H1 (cell line): ENCODE measurements around the gene HTN3. TPM values are rescaled to one million over a fixed set of nuclear protein-coding genes. Genes with fewer than 3 reads are reported as not detected.

ENCODE experiments used
- CTCF ChIA-PET: fragments of 300-600 bp; sonication (Branson Sonifier 250); formaldehyde crosslinking; loops from one replicate; lab custom pipeline; 2021; ENCODE audit not compliant: partially characterized antibody; lab: Charles Lee
- POLR2A ChIA-PET: fragments of 300-600 bp; sonication (Branson Sonifier 250); formaldehyde crosslinking; loops from one replicate; lab custom pipeline; 2021; ENCODE audit warnings: inconsistent platforms; ENCODE audit not compliant: partially characterized antibody; lab: Charles Lee
- DNase-seq, 2 experiments: peaks; one replicate each; pipeline versions ENCODE4 v3.0.0 to v3.0.0-alpha.2; 2010 to 2022; ENCODE audit warnings: low spot score in 2 of 2, low read depth in 1 of 2, mixed read lengths in 1 of 2
- FAIRE-seq: peaks from 2 replicates; lab custom pipeline; 2011; peaks lifted over from hg19 to GRCh38; lab: Jason Lieb, UNC
- H2AFZ ChIP-seq: 2 replicates; pipeline ENCODE4 v1.8.1; 2012; ENCODE audit warnings: low read length, inconsistent platforms
- H2AK5ac ChIP-seq: 2 replicates; pipeline ENCODE4 v1.6.1; 2013; ENCODE audit warnings: low read depth, low read length
- H2BK120ac ChIP-seq: replicated peaks from 2 replicates; pipeline ENCODE3; 2013; ENCODE audit warnings: low read depth, low read length, inconsistent platforms
- H2BK12ac ChIP-seq: 2 replicates; pipeline ENCODE4 v1.6.1; 2013; ENCODE audit warnings: low read depth, low read length
- H2BK15ac ChIP-seq: 2 replicates; pipeline ENCODE4 v1.6.1; 2013; ENCODE audit warnings: low read length
- H2BK20ac ChIP-seq: 2 replicates; pipeline ENCODE4 v1.6.1; 2013; ENCODE audit warnings: low read length
- H2BK5ac ChIP-seq: 2 replicates; pipeline ENCODE4 v1.6.1; 2013; ENCODE audit warnings: low read depth, low read length
- H3K14ac ChIP-seq: 2 replicates; pipeline ENCODE4 v1.6.1; 2013; ENCODE audit warnings: inconsistent platforms; ENCODE audit not compliant: insufficient read length
- H3K18ac ChIP-seq: 2 replicates; pipeline ENCODE4 v1.6.1; 2013; ENCODE audit warnings: low read length; ENCODE audit errors: extremely low read depth
- H3K23ac ChIP-seq: 2 replicates; pipeline ENCODE4 v1.6.1; 2013; ENCODE audit warnings: inconsistent platforms; ENCODE audit not compliant: insufficient read length
- H3K23me2 ChIP-seq: 2 replicates; pipeline ENCODE4 v1.6.1; 2013; ENCODE audit warnings: low read depth, low read length
- H3K27ac ChIP-seq: 2 replicates; pipeline ENCODE4 v1.6.1; 2011; ENCODE audit warnings: low read depth, low read length, inconsistent platforms
- H3K27me3 ChIP-seq, 4 experiments: replicated peaks in 1 of 4; 1 replicate in 1 of 4; 2 replicates in 3 of 4; pipeline versions ENCODE4 v1.6.1 to v1.8.1; 2011 to 2013; ENCODE audit warnings: low read length in 3 of 4, mild to moderate bottlenecking in 3 of 4, inconsistent platforms in 2 of 4, mixed read lengths in 2 of 4, moderate library complexity in 1 of 4; ENCODE audit not compliant: control insufficient read depth in 3 of 4, insufficient read depth in 3 of 4; ENCODE audit errors: extremely low read depth in 1 of 4
- H3K36me3 ChIP-seq, 4 experiments: 2 replicates each; pipeline versions ENCODE4 v1.6.1 to v1.8.1; 2011 to 2013; ENCODE audit warnings: mild to moderate bottlenecking in 4 of 4, low read length in 3 of 4, moderate library complexity in 2 of 4, control low read depth in 1 of 4, inconsistent platforms in 1 of 4; ENCODE audit not compliant: insufficient read depth in 4 of 4, control insufficient read depth in 2 of 4
- H3K4ac ChIP-seq: replicated peaks from 2 replicates; pipeline ENCODE3; 2013; ENCODE audit warnings: low read length, low read depth, mixed read lengths, inconsistent platforms; ENCODE audit not compliant: insufficient read length
- H3K4me1 ChIP-seq, 4 experiments: replicated peaks in 1 of 4; 1 replicate in 1 of 4; 2 replicates in 3 of 4; pipeline versions ENCODE4 v1.6.1 to v1.8.1; 2011 to 2013; ENCODE audit warnings: low read length in 3 of 4, inconsistent platforms in 2 of 4, mixed read lengths in 1 of 4; ENCODE audit not compliant: insufficient read depth in 4 of 4, control insufficient read depth in 3 of 4
- H3K4me2 ChIP-seq, 2 experiments: 2 replicates each; pipeline versions ENCODE4 v1.6.1 to v1.8.1; 2011 to 2013; ENCODE audit warnings: low read depth in 2 of 2, low read length in 2 of 2, control low read depth in 1 of 2, inconsistent platforms in 1 of 2, mild to moderate bottlenecking in 1 of 2; ENCODE audit not compliant: insufficient read depth in 1 of 2
- H3K4me3 ChIP-seq, 4 experiments: fragments of 200-600, 300-600 bp in 1 of 4; sonication (generic), shearing (Covaris generic), sonication (Bioruptor Twin) in 1 of 4; 2 replicates each; pipeline versions ENCODE4 v1.5.1 to v1.8.1; 2011 to 2016; ENCODE audit warnings: low read length in 4 of 4, low read depth in 3 of 4, control low read depth in 2 of 4, inconsistent platforms in 2 of 4, mild to moderate bottlenecking in 2 of 4, mixed read lengths in 1 of 4, moderate library complexity in 1 of 4; ENCODE audit not compliant: insufficient read depth in 2 of 4; ENCODE audit errors: extremely low read depth in 1 of 4
- H3K56ac ChIP-seq: replicated peaks from 2 replicates; pipeline ENCODE3; 2013; ENCODE audit warnings: low read depth, mild to moderate bottlenecking, mixed read lengths, low read length, inconsistent platforms; ENCODE audit not compliant: insufficient read length
- H3K79me1 ChIP-seq: 2 replicates; pipeline ENCODE4 v1.6.1; 2013; ENCODE audit warnings: low read depth, low read length, control low read depth
- H3K79me2 ChIP-seq, 2 experiments: 2 replicates each; pipeline versions ENCODE4 v1.6.1 to v1.8.1; 2012 to 2013; ENCODE audit warnings: low read length in 2 of 2, mild to moderate bottlenecking in 2 of 2, inconsistent platforms in 1 of 2; ENCODE audit not compliant: insufficient read depth in 2 of 2, control insufficient read depth in 1 of 2
- H3K9ac ChIP-seq, 4 experiments: replicated peaks in 1 of 4; 1 replicate in 1 of 4; 2 replicates in 3 of 4; pipeline versions ENCODE4 v1.6.1 to v1.8.1; 2011 to 2013; ENCODE audit warnings: low read depth in 3 of 4, low read length in 3 of 4, control low read depth in 2 of 4, mild to moderate bottlenecking in 2 of 4, moderate library complexity in 2 of 4, inconsistent platforms in 1 of 4; ENCODE audit errors: extremely low read depth in 1 of 4
- H3K9me3 ChIP-seq, 2 experiments: 2 replicates each; pipeline versions ENCODE4 v1.6.1 to v1.8.1; 2012 to 2013; ENCODE audit warnings: mild to moderate bottlenecking in 2 of 2, moderate library complexity in 2 of 2, control low read depth in 1 of 2, inconsistent platforms in 1 of 2, low read depth in 1 of 2, low read length in 1 of 2, mixed read lengths in 1 of 2; ENCODE audit not compliant: insufficient read depth in 2 of 2
- H4K20me1 ChIP-seq, 2 experiments: replicated peaks in 1 of 2; 2 replicates each; pipeline versions ENCODE3 to v1.8.1; 2011 to 2013; ENCODE audit warnings: inconsistent platforms in 2 of 2, low read length in 2 of 2, mild to moderate bottlenecking in 1 of 2; ENCODE audit not compliant: insufficient read depth in 2 of 2, control insufficient read depth in 1 of 2
- H4K5ac ChIP-seq: 2 replicates; pipeline ENCODE4 v1.6.1; 2013; ENCODE audit warnings: low read length, low read depth, mixed read lengths, inconsistent platforms; ENCODE audit not compliant: insufficient read length
- H4K8ac ChIP-seq: 2 replicates; pipeline ENCODE4 v1.8.0; 2013; ENCODE audit warnings: mild to moderate bottlenecking, moderate library complexity, low read length, inconsistent platforms; ENCODE audit not compliant: insufficient read depth; ENCODE audit errors: extremely low read depth
- H4K91ac ChIP-seq: replicated peaks from 2 replicates; pipeline ENCODE3; 2013; ENCODE audit warnings: low read length, mixed read lengths, inconsistent platforms; ENCODE audit not compliant: insufficient read length
- BACH1 ChIP-seq: IDR thresholded peaks from 2 replicates; pipeline ENCODE4 v1.6.1; 2012; ENCODE audit warnings: low read length, improper control_type of control experiment
- CHD1 ChIP-seq: IDR thresholded peaks from 2 replicates; pipeline ENCODE4 v1.6.1; 2012; ENCODE audit warnings: low read depth, low read length, improper control_type of control experiment
- HDAC6 ChIP-seq: IDR thresholded peaks from one replicate; pipeline ENCODE4 v1.7.1; 2012; ENCODE audit warnings: low read depth, mild to moderate bottlenecking, inconsistent platforms, low read length, moderate library complexity
- JUN ChIP-seq: IDR thresholded peaks from 2 replicates; pipeline ENCODE4 v1.6.1; 2011; ENCODE audit warnings: low read depth, mild to moderate bottlenecking, improper control_type of control experiment, low read length
- JUND ChIP-seq: IDR thresholded peaks from 2 replicates; pipeline ENCODE4 v1.6.1; 2011; ENCODE audit warnings: mild to moderate bottlenecking, improper control_type of control experiment, low read length
- KDM4A ChIP-seq: IDR thresholded peaks from one replicate; pipeline ENCODE4 v1.7.1; 2012; ENCODE audit warnings: low read depth, mild to moderate bottlenecking, moderate library complexity, low read length, inconsistent platforms; ENCODE audit not compliant: severe bottlenecking
- MAFK ChIP-seq: IDR thresholded peaks from 2 replicates; pipeline ENCODE4 v1.6.1; 2012; ENCODE audit warnings: low read depth, mild to moderate bottlenecking, improper control_type of control experiment, low read length
- NANOG ChIP-seq: IDR thresholded peaks from 2 replicates; pipeline ENCODE4 v1.6.1; 2011; ENCODE audit warnings: low read length, low read depth, mild to moderate bottlenecking, inconsistent platforms; ENCODE audit not compliant: insufficient read depth, poor library complexity, severe bottlenecking
- RAD21 ChIP-seq, 2 experiments: IDR thresholded peaks in 1 of 2; conservative IDR thresholded peaks in 1 of 2; 2 replicates each; pipeline ENCODE4 v1.6.1; 2011; ENCODE audit warnings: low read depth in 2 of 2, low read length in 2 of 2, improper control_type of control experiment in 1 of 2, inconsistent platforms in 1 of 2, mild to moderate bottlenecking in 1 of 2, moderate library complexity in 1 of 2
- RBBP5 ChIP-seq: IDR thresholded peaks from 2 replicates; pipeline ENCODE4 v1.7.1; 2012; ENCODE audit warnings: low read depth, mild to moderate bottlenecking, inconsistent platforms, low read length, moderate library complexity, borderline replicate concordance
- RXRA ChIP-seq: IDR thresholded peaks from 2 replicates; pipeline ENCODE4 v1.6.1; 2011; ENCODE audit warnings: low read depth, mild to moderate bottlenecking, low read length, moderate library complexity; ENCODE audit not compliant: insufficient read depth
- SAP30 ChIP-seq: fragments of 300-600 bp; sonication (generic); IDR thresholded peaks from 2 replicates; pipeline ENCODE4 v1.7.1; 2012; ENCODE audit warnings: low read length, moderate library complexity, mild to moderate bottlenecking, inconsistent platforms; ENCODE audit not compliant: insufficient read depth, insufficient replicate concordance
- SP4 ChIP-seq: IDR thresholded peaks from 2 replicates; pipeline ENCODE4 v1.6.1; 2012; ENCODE audit warnings: low read length, inconsistent platforms
- TAF1 ChIP-seq: IDR thresholded peaks from 2 replicates; pipeline ENCODE4 v1.6.1; 2011; ENCODE audit warnings: mild to moderate bottlenecking, low read depth, low read length
- TCF12 ChIP-seq: IDR thresholded peaks from 2 replicates; pipeline ENCODE4 v1.6.1; 2011; ENCODE audit warnings: low read depth, mild to moderate bottlenecking, low read length
- YY1 ChIP-seq: IDR thresholded peaks from 2 replicates; pipeline ENCODE4 v1.6.1; 2011; ENCODE audit warnings: low read depth, mild to moderate bottlenecking, low read length
- WGBS, 2 experiments: shearing (Covaris generic) in 1 of 2; methylation state at CpG; one replicate each; pipeline versions ENCODE4 v1.1.6 to v1.1.7; 2013 to 2015; ENCODE audit warnings: low lambda C conversion rate in 2 of 2, mixed read lengths in 2 of 2, inconsistent platforms in 1 of 2, low coverage in 1 of 2, missing lambda C conversion rate in 1 of 2; ENCODE audit not compliant: insufficient replicate concordance in 2 of 2, insufficient coverage in 1 of 2, insufficient read length in 1 of 2; ENCODE audit errors: extremely low coverage in 1 of 2, missing lambda C conversion rate in 1 of 2; 5-methylcytosine and 5-hydroxymethylcytosine counted together
- polyA plus RNA-seq, 7 experiments: library from polyadenylated mRNA; depleted of rRNA in 3 of 7; stranded (reverse) in 5 of 7; unstranded in 2 of 7; fragments of >200 nt in 5 of 7; fragments of 200-250 nt in 2 of 7; gene quantifications; 1 replicate in 5 of 7; 2 replicates in 1 of 7; 4 replicates in 1 of 7; pipeline versions ENCODE4 v1.2.1 to v1.2.3, GENCODE V29; 2011 to 2013; ENCODE audit warnings: missing spikeins in 2 of 7, mixed read lengths in 2 of 7
- total RNA-seq: library from RNA; stranded (reverse); fragmentation: NEBNext Ultra II Directional; extraction: Animal tissue kit (Norgen Biotek cat#: 25700); gene quantifications from 2 replicates; pipeline ENCODE4 v1.2.1, GENCODE V29; 2021

HTN3 gene
- total and polyA plus RNA-seq, 2 of the 8 experiments (the other 6 are each of a cell fraction or from before 2014, with no cell fraction given) = not detected

DNA sequence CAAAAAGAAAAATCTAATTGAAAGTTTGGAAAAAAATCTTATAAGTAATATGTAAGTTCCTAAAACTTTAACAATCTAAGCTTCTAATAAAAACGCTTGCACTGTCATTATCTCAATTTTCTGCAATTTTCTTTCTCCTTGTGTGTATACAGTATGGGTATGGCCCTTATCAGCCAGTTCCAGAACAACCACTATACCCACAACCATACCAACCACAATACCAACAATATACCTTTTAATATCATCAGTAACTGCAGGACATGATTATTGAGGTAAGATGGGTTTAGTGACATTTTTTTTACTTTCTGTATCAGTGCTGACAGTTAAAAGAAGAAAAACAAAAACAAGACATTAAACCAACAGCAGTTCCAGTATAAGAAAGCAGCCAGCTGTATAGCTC lies 27.5 kb upstream of the HTN3 start:
- no peaks in the 10 kb centered on the region for H3K36me3 ChIP-seq
- CTCF ChIA-PET = no interaction called here
- no peaks in the 10 kb centered on the region for H3K79me1 ChIP-seq
- no peak overlapping the region for H2AFZ ChIP-seq
- no peak overlapping the region for H2AK5ac ChIP-seq
- H3K23ac ChIP-seq = no peak overlapping the region
- no peak overlapping the region for H3K56ac ChIP-seq
- no peak overlapping the region for H3K4me3 ChIP-seq
- no peak overlapping the region for H2BK20ac ChIP-seq
- no peak overlapping the region for H2BK120ac ChIP-seq
- no peaks in the 10 kb centered on the region for H3K4me1 ChIP-seq
- no peak overlapping the region for H4K8ac ChIP-seq
- no peak for FAIRE-seq
- no peak overlapping the region for H4K5ac ChIP-seq
- H3K9ac ChIP-seq = no peak overlapping the region
- no peaks in the 10 kb centered on the region for H3K79me2 ChIP-seq
- H3K9me3 ChIP-seq = no peaks in the 10 kb centered on the region
- no peak overlapping the region for H2BK12ac ChIP-seq
- H3K18ac ChIP-seq = no peak overlapping the region
- no peaks in the 10 kb centered on the region for H3K23me2 ChIP-seq
- H4K91ac ChIP-seq = no peak overlapping the region
- WGBS, 2 experiments = 90% methylated on average over 1 of the region's 1 CpG; no CpG with 5 or more reads in 1 of the 2 experiments
- H3K4ac ChIP-seq = no peak overlapping the region
- no peak overlapping the region for H2BK5ac ChIP-seq
- no peaks in the 10 kb centered on the region for H4K20me1 ChIP-seq
- H2BK15ac ChIP-seq = no peak overlapping the region
- no peak overlapping the region for H3K27ac ChIP-seq
- no peak for DNase-seq
- H3K14ac ChIP-seq = no peak overlapping the region
- POLR2A ChIA-PET = no interaction called here
- H3K27me3 ChIP-seq = no peaks in the 10 kb centered on the region
- H3K4me2 ChIP-seq = no peak overlapping the region
- TF ChIP-seq SP4 (no peak), TCF12 (no peak), RBBP5 (no peak), CHD1 (no peak), BACH1 (no peak), YY1 (no peak), HDAC6 (no peak), NANOG (no peak), SAP30 (no peak), RXRA (no peak), JUN (no peak), MAFK (no peak), RAD21 (IDR thresholded peaks at IDR 0.05 in 1 of 2, conservative IDR thresholded peaks at IDR 0.05 in 1 of 2; ENCODE audit: low read depth in 2 of 2, low read length in 2 of 2) (no peak), JUND (no peak), TAF1 (no peak), KDM4A (no peak)
